Measurements from ENCODE around the gene IBA57.

- TF ChIP-seq POLR2A (IDR thresholded peaks at IDR 0.05; ENCODE audit: low read depth, low read length) (no peak), TAF1 (IDR thresholded peaks at IDR 0.05; ENCODE audit: low read depth, low read length) (no peak)
Measured at GRCh38 chr1:228170666-228171065, 5.1 kb downstream of the IBA57 start.

All from GM12891 (cell line).